Nucleus accumbens (tissue), 56 donors: ENCODE data around the gene CTTNBP2NL.
"Not testable (repeated sequence)": the region's sequence is repeated elsewhere in the genome, so short reads cannot be mapped to it uniquely, and the experiment has no call there.

ENCODE experiments used
- DNase-seq, 56 donors: peaks; one replicate each; lab custom pipeline; 2025; lab: John Stamatoyannopoulos, UW

CTTNBP2NL gene

GRCh38 chr1:112386024-112386723 lies 9.8 kb upstream of the CTTNBP2NL start:
- DNase-seq = no peak

- DNase-seq = no peak
Measured at GRCh38 chr1:112386731-112387346, 9.2 kb upstream of the CTTNBP2NL start.

- DNase-seq = no peak
Measured at GRCh38 chr1:112387807-112388206, 8.2 kb upstream of the CTTNBP2NL start.

- no peak for DNase-seq
Measured at GRCh38 chr1:112388436-112388835, 7.6 kb upstream of the CTTNBP2NL start.

GRCh38 chr1:112389689-112390088 lies 6.3 kb upstream of the CTTNBP2NL start:
- DNase-seq = no peak

GRCh38 chr1:112390335-112390734 lies 5.7 kb upstream of the CTTNBP2NL start:
- not testable (repeated sequence) for DNase-seq

GRCh38 chr1:112390775-112391602 lies 5.0 kb upstream of the CTTNBP2NL start:
- peak; percentile 32 to 94 (median 75) for DNase-seq

GRCh38 chr1:112391603-112391940 lies 4.4 kb upstream of the CTTNBP2NL start:
- no peak for DNase-seq

GRCh38 chr1:112393631-112393974 lies 2.4 kb upstream of the CTTNBP2NL start:
- no peak for DNase-seq

- DNase-seq = no peak
Measured at GRCh38 chr1:112394743-112395062, 1.3 kb upstream of the CTTNBP2NL start.

- DNase-seq = no peak
Measured at GRCh38 chr1:112395256-112395820, 676 bp upstream of the CTTNBP2NL start.

- DNase-seq = peak in 10 of 56 donors; percentile 8 to 65 (median 29)
Measured at GRCh38 chr1:112396653-112397471, 848 bp downstream of the CTTNBP2NL start.

GRCh38 chr1:112397841-112398240 lies 1.8 kb downstream of the CTTNBP2NL start:
- no peak for DNase-seq

- DNase-seq = no peak
Measured at GRCh38 chr1:112399456-112399855, 3.4 kb downstream of the CTTNBP2NL start.

- not testable (repeated sequence) for DNase-seq
Measured at GRCh38 chr1:112400706-112401105, 4.7 kb downstream of the CTTNBP2NL start.

GRCh38 chr1:112402682-112403643 lies 6.9 kb downstream of the CTTNBP2NL start:
- DNase-seq = no peak

- no peak for DNase-seq
Measured at GRCh38 chr1:112406771-112407170, 10.8 kb downstream of the CTTNBP2NL start.

- DNase-seq = no peak
Measured at GRCh38 chr1:112409414-112409813, 13.4 kb downstream of the CTTNBP2NL start.

- DNase-seq = no peak
Measured at GRCh38 chr1:112410673-112411072, 14.7 kb downstream of the CTTNBP2NL start.
